ENCODE measurements around the gene LGALS3BP.
"Not testable (repeated sequence)": the region's sequence is repeated elsewhere in the genome, so short reads cannot be mapped to it uniquely, and the experiment has no call there.

Gene LGALS3BP

GRCh38 chr17:78977997-78978973, 1.4 kb downstream of the LGALS3BP start:
- no peak for DNase-seq

DNA sequence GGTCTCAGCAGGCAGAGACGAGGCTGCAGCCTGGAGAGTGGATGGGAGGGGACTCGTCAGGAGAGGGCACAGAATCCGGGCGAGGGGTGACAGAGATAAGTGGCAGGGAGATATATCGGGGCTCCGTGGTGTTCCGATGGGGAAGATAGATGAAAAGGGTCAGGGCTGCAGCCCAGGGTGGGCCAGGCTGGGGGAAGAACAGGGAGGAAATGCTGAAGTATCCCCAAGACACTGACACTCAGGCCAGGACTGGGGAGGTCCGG, 2.1 kb downstream of the LGALS3BP start:
- DNase-seq: no peak

GRCh38 chr17:78976907-78977680, 2.6 kb downstream of the LGALS3BP start:
- DNase-seq: no peak

- DNase-seq: no peak
These were observed 4.8 kb downstream of the LGALS3BP start for GRCh38 chr17:78974635-78975591.

DNA sequence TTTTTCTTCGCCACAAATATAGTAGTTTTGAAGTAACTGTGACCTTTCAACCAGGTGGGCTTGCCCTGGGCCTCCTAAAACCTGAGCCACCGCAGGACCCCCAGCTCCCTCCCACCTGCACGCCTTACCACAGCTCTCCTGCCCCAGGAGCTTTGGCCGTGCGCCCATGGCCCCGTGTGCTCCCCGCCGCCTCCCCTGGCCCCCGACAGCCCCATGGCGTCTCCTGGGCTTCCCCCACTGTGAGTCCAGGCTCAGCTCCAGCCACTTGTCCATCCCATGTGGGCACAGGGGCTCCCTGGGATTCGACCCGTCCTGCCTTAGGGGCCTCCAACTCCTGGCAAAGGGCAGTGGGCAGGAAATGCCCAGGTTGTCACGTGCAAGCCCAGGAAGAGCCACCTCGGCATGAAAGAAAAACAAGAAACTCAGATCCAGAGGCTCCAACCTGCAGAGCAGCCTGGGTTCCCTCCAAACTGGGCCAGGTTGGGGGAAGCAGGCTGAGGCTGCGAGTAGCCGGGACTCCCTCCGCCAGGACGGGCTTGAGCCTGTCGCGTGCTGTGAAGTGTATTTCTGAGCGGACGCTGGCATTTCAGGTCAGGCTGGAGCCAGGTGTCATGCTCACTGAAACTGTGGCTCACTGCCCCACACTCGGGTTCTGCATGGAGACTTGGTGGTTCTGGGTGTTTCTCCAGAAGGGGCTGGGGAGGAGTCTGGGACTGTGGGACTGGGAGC, 5.8 kb downstream of the LGALS3BP start:
- no peak for DNase-seq

DNA sequence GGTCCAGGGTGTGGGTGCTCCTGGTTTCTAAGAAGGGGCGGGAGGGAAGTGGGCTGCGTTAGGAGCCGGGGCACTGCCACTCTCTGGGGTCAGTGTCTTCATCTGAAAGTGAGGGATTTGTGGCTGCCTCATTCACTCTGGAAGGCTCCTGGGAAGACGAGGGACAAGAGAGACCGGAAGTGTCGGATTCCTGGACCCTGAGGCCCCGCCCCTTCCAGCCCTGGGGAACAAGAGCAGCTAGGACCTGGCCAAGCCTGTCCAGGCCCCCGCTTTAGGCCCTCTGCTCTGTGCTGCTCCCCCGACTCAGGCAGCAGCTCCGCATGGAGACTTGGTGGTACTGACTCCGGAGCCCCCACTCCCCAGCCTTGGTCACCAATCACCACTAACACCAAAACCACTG, 6.5 kb downstream of the LGALS3BP start:
- no peak for DNase-seq

- DNase-seq: no peak
These were observed 7.1 kb downstream of the LGALS3BP start for GRCh38 chr17:78972507-78973105.

GRCh38 chr17:78971756-78972506, 7.8 kb downstream of the LGALS3BP start:
- no peak for DNase-seq

- no peak for DNase-seq
These were observed 8.6 kb downstream of the LGALS3BP start for GRCh38 chr17:78970834-78971755.

DNA sequence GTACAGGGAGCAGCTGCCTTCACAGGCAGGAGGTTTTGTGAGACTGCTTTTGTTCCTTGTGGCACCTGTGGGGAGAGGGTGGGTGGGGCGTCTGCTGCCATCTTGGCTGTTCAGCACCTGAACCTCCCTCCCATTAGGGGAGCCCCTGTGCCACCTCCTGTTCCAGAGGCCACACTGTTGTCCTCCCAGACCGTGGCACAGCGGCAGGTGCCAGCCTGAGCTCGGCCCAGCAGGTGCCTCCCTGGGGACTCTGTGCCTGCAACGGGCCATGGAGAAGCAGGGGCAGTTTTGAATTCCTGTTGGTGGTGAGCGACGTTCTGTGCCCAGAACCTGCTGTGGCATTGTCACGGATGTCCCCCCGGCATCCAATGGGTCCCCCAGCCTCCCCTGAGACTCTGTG, 9.9 kb downstream of the LGALS3BP start:
- DNase-seq: no peak

DNA sequence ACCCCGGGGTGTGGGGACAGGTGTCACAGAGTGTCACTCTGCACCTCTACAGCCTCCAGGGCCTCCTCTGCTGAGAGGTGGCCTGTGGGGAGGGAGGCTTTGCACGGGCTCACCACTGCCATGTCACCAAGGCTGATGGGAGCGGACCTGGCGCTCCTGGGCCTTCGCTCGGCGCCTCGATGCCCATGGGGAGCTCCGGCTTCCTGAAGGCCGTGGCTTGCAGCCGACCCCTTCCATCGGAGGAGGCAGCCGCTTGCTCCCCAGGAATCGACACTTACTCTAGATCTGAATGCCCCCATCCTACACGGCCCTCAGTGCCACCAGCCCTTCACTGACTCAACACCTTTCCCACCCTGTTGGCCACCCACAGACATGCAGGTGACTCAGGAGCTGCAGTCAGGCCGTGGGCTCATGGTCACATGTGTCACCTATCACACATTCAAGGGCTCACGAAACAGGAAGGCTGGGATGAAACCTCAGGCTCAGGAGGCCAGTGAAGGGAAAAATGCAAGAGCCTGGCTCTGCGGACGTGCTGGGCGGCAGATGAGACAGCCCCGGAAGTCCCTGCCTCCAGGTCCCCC, 11.9 kb downstream of the LGALS3BP start:
- no peak for DNase-seq

DNA sequence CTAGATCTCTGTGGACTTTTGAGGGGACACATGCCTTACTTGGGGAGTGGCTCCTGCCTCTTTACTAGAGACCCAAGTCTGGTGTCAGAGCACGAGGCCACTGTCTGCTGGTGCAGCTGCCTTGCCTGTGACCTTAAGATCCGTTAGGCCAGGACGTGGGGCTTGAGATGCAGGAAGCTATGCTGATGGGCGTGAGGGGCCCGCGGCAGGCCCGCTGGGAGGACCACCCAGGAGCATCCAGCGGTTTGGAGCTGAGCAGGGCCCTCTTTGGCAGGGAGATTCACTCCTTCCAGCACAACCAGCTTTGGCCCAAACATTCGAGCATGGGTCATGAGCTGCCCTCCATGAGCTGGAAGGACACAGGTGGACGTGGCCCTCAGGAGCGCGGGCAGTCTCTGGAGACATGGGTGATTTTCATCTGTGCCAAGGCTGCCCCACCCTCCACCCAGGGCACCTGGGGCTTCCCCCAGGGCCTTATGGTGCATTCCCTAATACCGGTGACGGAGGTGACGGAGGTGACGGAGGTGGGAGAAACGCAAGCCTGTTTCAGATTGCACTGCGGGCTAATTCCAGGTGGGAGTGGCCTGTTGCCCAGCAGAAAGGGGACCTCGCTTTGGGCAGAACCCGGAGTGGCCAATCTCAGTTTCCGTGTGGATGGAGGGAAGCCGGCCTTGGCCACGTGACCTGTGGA, 12.7 kb downstream of the LGALS3BP start:
- no peak for DNase-seq

- no peak for DNase-seq
These were observed 13.5 kb downstream of the LGALS3BP start for GRCh38 chr17:78966123-78966813.

- no peak for DNase-seq
These were observed 14.2 kb downstream of the LGALS3BP start for GRCh38 chr17:78965491-78965924.

DNA sequence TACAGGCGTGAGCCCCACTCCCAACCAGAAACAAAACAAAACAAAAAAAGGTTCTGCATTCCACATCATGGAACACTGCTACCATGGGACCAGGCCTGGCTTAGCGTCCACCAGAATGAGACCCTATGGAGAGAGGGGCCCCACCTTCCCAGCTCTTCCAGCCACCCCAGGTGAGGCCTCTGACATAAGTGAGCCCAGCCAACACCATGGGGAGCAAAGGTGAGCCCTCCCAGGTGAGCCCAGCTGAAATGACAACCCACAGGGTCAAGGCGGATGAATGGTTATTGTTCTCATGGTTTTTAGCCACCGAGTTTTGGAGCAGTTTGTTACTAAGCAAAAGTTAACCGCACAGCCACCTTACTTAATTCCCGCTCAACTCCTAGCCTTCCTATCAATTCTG, 16.3 kb downstream of the LGALS3BP start:
- DNase-seq: no peak

GRCh38 chr17:78962984-78963348, 16.8 kb downstream of the LGALS3BP start:
- DNase-seq: not testable (repeated sequence)

- DNase-seq: no peak
These were observed 17.3 kb downstream of the LGALS3BP start for GRCh38 chr17:78962345-78962983.

DNA sequence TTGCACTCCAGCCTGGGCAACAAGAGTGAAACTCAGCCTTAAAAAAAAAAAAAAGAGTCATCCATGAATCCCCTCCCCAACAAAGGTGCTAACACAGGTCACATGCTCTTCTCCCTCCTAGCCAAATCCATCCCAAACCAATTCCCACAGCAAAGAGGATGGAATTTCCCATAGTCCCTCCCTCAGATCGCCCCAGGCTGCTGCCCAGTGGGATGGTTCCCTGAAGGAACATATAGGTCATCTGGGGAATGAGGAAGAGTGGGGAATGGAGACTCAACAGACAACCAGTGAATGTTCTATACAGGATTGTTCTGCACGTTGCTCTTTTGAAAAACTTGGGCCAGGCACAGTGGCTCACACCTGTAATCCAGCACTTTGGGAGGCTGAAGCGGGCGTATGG, 18.2 kb downstream of the LGALS3BP start:
- no peak for DNase-seq

Data from cortex of kidney (tissue), 1 donor.